WTC11 (cell line): ENCODE data around the gene TENT4B. TPM values are rescaled to one million over a fixed set of nuclear protein-coding genes. Genes with fewer than 3 reads are reported as not detected.

Experiments
- ATAC-seq: fragments of 200-7000 bp; cut with Tn5 transposase; 2 replicates; pipeline ENCODE4 v1.10.0; 2021; ENCODE audit warnings: mild to moderate bottlenecking, moderate library complexity
- CTCF ChIA-PET: fragments of 300-600 bp; sonication (Branson Sonifier 250); formaldehyde crosslinking; loops from one replicate; lab custom pipeline; 2021; ENCODE audit warnings: antibody characterized with exemption; lab: Charles Lee
- POLR2A ChIA-PET: fragments of 350-600 bp; sonication (Branson Sonifier 250); formaldehyde crosslinking; loops from one replicate; lab custom pipeline; 2021; ENCODE audit warnings: antibody characterized with exemption; lab: Charles Lee
- DNase-seq: peaks from one replicate; pipeline ENCODE4 v3.0.0; 2021; ENCODE audit warnings: low spot score
- H3K27ac Mint-ChIP-seq: 2 replicates; pipeline ENCODE4 v1.8.0; 2021; ENCODE audit warnings: mixed read lengths
- H3K27me3 Mint-ChIP-seq: 2 replicates; pipeline ENCODE4 v1.8.0; 2021; ENCODE audit warnings: low read depth, mild to moderate bottlenecking, moderate library complexity, mixed read lengths
- H3K36me3 Mint-ChIP-seq: 2 replicates; pipeline ENCODE4 v1.8.0; 2021; ENCODE audit warnings: mixed read lengths
- H3K4me1 Mint-ChIP-seq: 2 replicates; pipeline ENCODE4 v1.8.0; 2022; ENCODE audit warnings: mixed read lengths
- H3K4me3 Mint-ChIP-seq: 2 replicates; pipeline ENCODE4 v1.8.0; 2021; ENCODE audit warnings: mild to moderate bottlenecking, moderate library complexity, mixed read lengths
- H3K9me3 Mint-ChIP-seq: 2 replicates; pipeline ENCODE4 v1.8.0; 2021; ENCODE audit warnings: mixed read lengths
- AFF4 ChIP-seq: sonication (generic); formaldehyde crosslinking; IDR thresholded peaks from 2 replicates; pipeline ENCODE4 v1.8.1; 2023; ENCODE audit warnings: mild to moderate bottlenecking, missing genetic modification reagents, borderline replicate concordance
- CREB1 ChIP-seq: sonication (generic); formaldehyde crosslinking; IDR thresholded peaks from 2 replicates; pipeline ENCODE4 v1.8.0; 2023; ENCODE audit warnings: mild to moderate bottlenecking, missing genetic modification reagents
- CTCF ChIP-seq: fragments of 200-600 bp; IDR thresholded peaks from 2 replicates; pipeline ENCODE4 v1.8.0; 2022; ENCODE audit warnings: antibody characterized with exemption
- E2F4 ChIP-seq: sonication (generic); formaldehyde crosslinking; IDR thresholded peaks from 2 replicates; pipeline ENCODE4 v1.8.1; 2022; ENCODE audit warnings: low read depth, mild to moderate bottlenecking, moderate library complexity, missing genetic modification reagents, borderline replicate concordance
- E2F5 ChIP-seq: sonication (generic); formaldehyde crosslinking; IDR thresholded peaks from 2 replicates; pipeline ENCODE4 v1.8.1; 2022; ENCODE audit warnings: mild to moderate bottlenecking, moderate library complexity, missing genetic modification reagents
- ELF4 ChIP-seq: sonication (generic); formaldehyde crosslinking; IDR thresholded peaks from 2 replicates; pipeline ENCODE4 v1.8.1; 2022; ENCODE audit warnings: low read depth, mild to moderate bottlenecking, moderate library complexity, missing genetic modification reagents
- FOXK1 ChIP-seq: sonication (generic); formaldehyde crosslinking; IDR thresholded peaks from 2 replicates; pipeline ENCODE4 v1.8.0; 2022; ENCODE audit warnings: mild to moderate bottlenecking, moderate library complexity, missing genetic modification reagents
- FOXP4 ChIP-seq: sonication (generic); formaldehyde crosslinking; IDR thresholded peaks from 2 replicates; pipeline ENCODE4 v1.8.0; 2022; ENCODE audit warnings: mild to moderate bottlenecking, missing genetic modification reagents
- GRHL2 ChIP-seq: fragments of 250-450 bp; sonication (Bioruptor Pico); IDR thresholded peaks from 2 replicates; pipeline ENCODE4 v1.8.0; 2022; ENCODE audit warnings: mild to moderate bottlenecking, moderate library complexity; ENCODE audit not compliant: insufficient replicate concordance, severe bottlenecking
- GTF2I ChIP-seq: fragments of 250-450 bp; sonication (Bioruptor Pico); conservative IDR thresholded peaks from 2 replicates; pipeline ENCODE4 v1.4.0; 2021; ENCODE audit warnings: mild to moderate bottlenecking
- IRF1 ChIP-seq: sonication (generic); formaldehyde crosslinking; IDR thresholded peaks from 2 replicates; pipeline ENCODE4 v1.8.0; 2023; ENCODE audit warnings: missing genetic modification reagents
- IRF2 ChIP-seq: sonication (generic); formaldehyde crosslinking; IDR thresholded peaks from 2 replicates; pipeline ENCODE4 v1.8.0; 2022; ENCODE audit warnings: low read depth, missing genetic modification reagents, borderline replicate concordance
- MYBL2 ChIP-seq: sonication (generic); formaldehyde crosslinking; IDR thresholded peaks from 2 replicates; pipeline ENCODE4 v1.8.1; 2023; ENCODE audit warnings: mild to moderate bottlenecking, moderate library complexity, missing genetic modification reagents
- NR1H2 ChIP-seq: sonication (generic); formaldehyde crosslinking; IDR thresholded peaks from 2 replicates; pipeline ENCODE4 v1.9.0; 2021; ENCODE audit warnings: mild to moderate bottlenecking, moderate library complexity, missing genetic modification reagents
- NR3C1 ChIP-seq: sonication (generic); formaldehyde crosslinking; conservative IDR thresholded peaks from 2 replicates; pipeline ENCODE4 v1.8.1; 2023; ENCODE audit warnings: low read depth, mild to moderate bottlenecking, missing genetic modification reagents
- RORB ChIP-seq: fragments of 250-450 bp; sonication (Bioruptor Pico); IDR thresholded peaks from 2 replicates; pipeline ENCODE4 v1.9.0; 2021; ENCODE audit warnings: mild to moderate bottlenecking
- TEAD4 ChIP-seq: sonication (generic); formaldehyde crosslinking; IDR thresholded peaks from 2 replicates; pipeline ENCODE4 v1.8.0; 2022; ENCODE audit warnings: mild to moderate bottlenecking, missing genetic modification reagents
- ZBTB21 ChIP-seq: sonication (generic); formaldehyde crosslinking; IDR thresholded peaks from 2 replicates; pipeline ENCODE4 v1.8.1; 2023; ENCODE audit warnings: mild to moderate bottlenecking, missing genetic modification reagents, borderline replicate concordance
- ZMAT4 ChIP-seq: fragments of 250-450 bp; sonication (Bioruptor Pico); IDR thresholded peaks from 2 replicates; pipeline ENCODE4 v1.9.0; 2021; ENCODE audit warnings: mild to moderate bottlenecking
- ZNF138 ChIP-seq: sonication (generic); formaldehyde crosslinking; conservative IDR thresholded peaks from 2 replicates; pipeline ENCODE4 v1.8.1; 2022; ENCODE audit warnings: mild to moderate bottlenecking, moderate library complexity, missing genetic modification reagents
- ZNF219 ChIP-seq: sonication (generic); formaldehyde crosslinking; IDR thresholded peaks from 2 replicates; pipeline ENCODE4 v1.8.0; 2023; ENCODE audit warnings: missing genetic modification reagents, mild to moderate bottlenecking, borderline replicate concordance
- total RNA-seq: library from RNA; stranded (reverse); gene quantifications from 3 replicates; pipeline ENCODE4 v1.2.3, GENCODE V29; 2021

The TENT4B gene
- total RNA-seq, 1 experiment from 2014 or later, result 14.3 TPM

GRCh38 chr16:50276326-50276640 lies 123.2 kb downstream of the TENT4B start:
- TF ChIP-seq E2F4 (CRISPR knock-in tag) (no peak), ZBTB21 (CRISPR knock-in tag) (no peak), TEAD4 (CRISPR knock-in tag) (no peak), NR3C1 (CRISPR knock-in tag) (no peak), AFF4 (CRISPR knock-in tag) (no peak), ZNF219 (no peak), IRF2 (CRISPR knock-in tag) (no peak), NR1H2 (CRISPR knock-in tag) (no peak), E2F5 (no peak), GTF2I (CRISPR knock-in tag) (no peak)
- TF ChIP-seq, all 79 proteins: peak for 0
- H3K27ac Mint-ChIP-seq, result no peak overlapping the region
- DNase-seq (no peak), ATAC-seq (no peak)
- CTCF ChIA-PET, result no interaction called here
- no peaks in the 10 kb centered on the region for H3K36me3 Mint-ChIP-seq
- H3K4me3 Mint-ChIP-seq, result no peak overlapping the region
- peaks cover 14% of the 10 kb centered on the region for H3K4me1 Mint-ChIP-seq
- no peaks in the 10 kb centered on the region for H3K27me3 Mint-ChIP-seq
- H3K9me3 Mint-ChIP-seq, result peaks cover 5% of the 10 kb centered on the region
- POLR2A ChIA-PET, result no interaction called here

- no peak overlapping the region for H3K27ac Mint-ChIP-seq
- DNase-seq (no peak), ATAC-seq (no peak)
- H3K27me3 Mint-ChIP-seq, result no peaks in the 10 kb centered on the region
- peaks cover 14% of the 10 kb centered on the region for H3K4me1 Mint-ChIP-seq
- TF ChIP-seq ZNF138 (no peak), CTCF (no peak), GRHL2 (CRISPR knock-in tag) (no peak), FOXK1 (no peak), IRF1 (CRISPR knock-in tag) (no peak), E2F4 (CRISPR knock-in tag) (no peak), ELF4 (no peak), ZMAT4 (CRISPR knock-in tag) (no peak), NR1H2 (CRISPR knock-in tag) (no peak), MYBL2 (CRISPR knock-in tag) (no peak), FOXP4 (no peak), CREB1 (CRISPR knock-in tag) (no peak), RORB (no peak), NR3C1 (CRISPR knock-in tag) (no peak)
- H3K36me3 Mint-ChIP-seq, result no peaks in the 10 kb centered on the region
- ChIA-PET CTCF (no interaction called here), POLR2A (no interaction called here)
- no peak overlapping the region for H3K4me3 Mint-ChIP-seq
- peaks cover 5% of the 10 kb centered on the region for H3K9me3 Mint-ChIP-seq
These were observed 123.9 kb downstream of the TENT4B start for GRCh38 chr16:50276801-50277555.
